Activated T-helper 1 cell treated with anti-CD3 and anti-CD28 coated beads, Interleukin-12 subunit alpha, Interleukin-12 subunit beta, Interleukin-2, Interleukin-4 antibody, amounts not matched to agents 30 ng/mL and 10 ng/mL and 1 ng/mL, durations not matched to agents 14 hours and 24 hours and 36 hours (primary cell): ENCODE results near the gene BOC. TPM values are rescaled to one million over a fixed set of nuclear protein-coding genes. Genes with fewer than 3 reads are reported as not detected.

Experiments
- DNase-seq: peaks from one replicate; pipeline ENCODE4 v3.0.0; 2021; ENCODE audit warnings: low spot score
- H3K27ac Mint-ChIP-seq: one replicate; pipeline ENCODE4 v1.8.0; 2021; ENCODE audit warnings: mild to moderate bottlenecking, mixed read lengths
- H3K27me3 Mint-ChIP-seq: one replicate; pipeline ENCODE4 v1.8.0; 2022; ENCODE audit warnings: mild to moderate bottlenecking, moderate library complexity, mixed read lengths; ENCODE audit not compliant: insufficient read depth
- H3K36me3 Mint-ChIP-seq: one replicate; pipeline ENCODE4 v1.8.0; 2021; ENCODE audit warnings: low read depth, mixed read lengths
- H3K4me1 Mint-ChIP-seq: one replicate; pipeline ENCODE4 v1.8.0; 2021; ENCODE audit warnings: low read depth, mixed read lengths
- H3K4me3 Mint-ChIP-seq: one replicate; pipeline ENCODE4 v1.8.0; 2021; ENCODE audit warnings: mild to moderate bottlenecking, moderate library complexity, mixed read lengths
- H3K9me3 Mint-ChIP-seq: one replicate; pipeline ENCODE4 v1.8.0; 2021; ENCODE audit warnings: mixed read lengths
- intact Hi-C: fragments of 100-400 bp; cut with micrococcal nuclease; formaldehyde crosslinking; loops from one replicate; pipeline ENCODE4 v1.15.1; 2024
- total RNA-seq: library from RNA; stranded (reverse); gene quantifications from 2 replicates; pipeline ENCODE4 v1.2.3, GENCODE V29; 2022

BOC gene
- total RNA-seq, 1 donor from 2014 or later = 2.1 TPM

DNA sequence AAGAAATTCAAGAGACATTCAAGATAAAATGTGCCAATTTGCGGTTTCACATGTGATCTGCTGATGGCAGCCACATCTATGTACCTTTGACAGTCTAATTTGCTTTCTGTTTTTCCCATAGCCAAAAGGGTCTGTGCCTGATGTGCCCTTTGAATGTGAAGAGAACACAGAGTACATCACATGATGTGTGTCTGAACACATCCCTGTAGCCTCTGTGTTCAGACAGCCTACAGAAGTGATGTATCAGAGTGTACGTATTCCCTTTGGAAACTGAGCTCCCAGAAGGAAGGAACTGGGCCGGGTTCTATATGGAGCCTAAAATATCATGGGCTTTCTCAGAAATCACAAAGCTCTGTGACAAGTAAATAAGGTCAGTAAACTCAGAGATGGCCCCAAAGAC lies 52.4 kb downstream of the BOC start:
- no peak overlapping the region for H3K27ac Mint-ChIP-seq
- H3K36me3 Mint-ChIP-seq = no peaks in the 10 kb centered on the region
- intact Hi-C loops = no loop called here
- H3K9me3 Mint-ChIP-seq = no peaks in the 10 kb centered on the region
- no peak overlapping the region for H3K4me3 Mint-ChIP-seq
- H3K4me1 Mint-ChIP-seq = no peaks in the 10 kb centered on the region
- DNase-seq = no peak
- H3K27me3 Mint-ChIP-seq = peaks cover 6% of the 10 kb centered on the region

GRCh38 chr3:113264283-113265131 lies 53.1 kb downstream of the BOC start:
- no peaks in the 10 kb centered on the region for H3K36me3 Mint-ChIP-seq
- DNase-seq = no peak
- no peak overlapping the region for H3K27ac Mint-ChIP-seq
- H3K4me1 Mint-ChIP-seq = no peaks in the 10 kb centered on the region
- H3K9me3 Mint-ChIP-seq = no peaks in the 10 kb centered on the region
- intact Hi-C loops = no loop called here
- H3K27me3 Mint-ChIP-seq = peaks cover 6% of the 10 kb centered on the region
- H3K4me3 Mint-ChIP-seq = no peak overlapping the region

GRCh38 chr3:113265231-113265630 lies 53.9 kb downstream of the BOC start:
- intact Hi-C loops = no loop called here
- Mint-ChIP-seq H3K36me3 (no peaks in the 10 kb centered on the region), H3K4me1 (no peaks in the 10 kb centered on the region), H3K27ac (no peak overlapping the region), H3K27me3 (peaks cover 2% of the 10 kb centered on the region), H3K4me3 (no peak overlapping the region), H3K9me3 (no peaks in the 10 kb centered on the region)
- DNase-seq = no peak

DNA sequence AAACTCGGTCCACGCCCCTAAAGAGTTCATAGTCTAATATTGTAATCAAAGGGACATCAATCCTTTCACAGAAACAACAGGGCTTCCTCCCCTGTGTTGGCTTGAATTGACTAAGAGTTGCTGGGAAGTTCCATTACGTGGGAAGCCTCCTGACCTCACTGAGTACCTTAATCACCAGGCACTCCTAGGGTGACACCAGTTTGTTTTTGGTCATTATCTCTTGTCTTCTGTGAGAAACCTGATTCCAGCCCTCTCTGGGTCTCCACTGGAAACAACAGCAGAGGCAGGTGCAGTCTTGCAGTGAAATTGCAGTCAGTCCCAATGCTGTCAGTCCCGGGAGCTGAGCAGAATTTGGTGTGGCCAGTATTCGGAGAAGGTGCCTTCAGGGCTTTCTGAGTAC lies 55.4 kb downstream of the BOC start:
- Mint-ChIP-seq H3K9me3 (no peaks in the 10 kb centered on the region), H3K4me1 (no peaks in the 10 kb centered on the region), H3K27ac (no peak overlapping the region), H3K4me3 (no peak overlapping the region), H3K36me3 (no peaks in the 10 kb centered on the region), H3K27me3 (no peaks in the 10 kb centered on the region)
- intact Hi-C loops = no loop called here
- no peak for DNase-seq

DNA sequence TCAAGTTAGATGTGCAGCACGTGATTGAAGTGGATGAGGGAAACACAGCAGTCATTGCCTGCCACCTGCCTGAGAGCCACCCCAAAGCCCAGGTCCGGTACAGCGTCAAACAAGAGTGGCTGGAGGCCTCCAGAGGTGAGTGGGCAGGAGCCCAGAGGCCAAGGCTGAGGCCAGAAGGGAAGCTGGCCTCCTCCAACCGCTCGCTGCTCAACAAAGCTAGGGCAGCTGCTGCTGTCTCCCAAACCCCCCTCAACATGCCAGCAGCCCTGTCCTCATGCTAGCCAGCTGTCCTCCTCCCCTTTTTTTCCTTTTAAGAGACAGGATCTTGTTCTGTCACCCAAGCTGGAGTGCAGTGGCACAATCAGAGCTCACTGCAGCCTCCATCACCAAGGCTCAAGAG lies 57.0 kb downstream of the BOC start:
- DNase-seq = no peak
- H3K27me3 Mint-ChIP-seq = no peaks in the 10 kb centered on the region

GRCh38 chr3:113268942-113269341 lies 57.6 kb downstream of the BOC start:
- H3K4me3 Mint-ChIP-seq = no peak overlapping the region
- DNase-seq = no peak
- no peak overlapping the region for H3K27ac Mint-ChIP-seq
- no peaks in the 10 kb centered on the region for H3K4me1 Mint-ChIP-seq
- intact Hi-C loops = no loop called here
- no peaks in the 10 kb centered on the region for H3K9me3 Mint-ChIP-seq
- no peaks in the 10 kb centered on the region for H3K36me3 Mint-ChIP-seq
- no peaks in the 10 kb centered on the region for H3K27me3 Mint-ChIP-seq

More for the DNA sequence above, 57.0 kb downstream of the BOC start:
- H3K4me3 Mint-ChIP-seq = no peak overlapping the region
- no peak overlapping the region for H3K27ac Mint-ChIP-seq
- H3K4me1 Mint-ChIP-seq = no peaks in the 10 kb centered on the region
- no peaks in the 10 kb centered on the region for H3K36me3 Mint-ChIP-seq
- intact Hi-C loops = no loop called here
- no peaks in the 10 kb centered on the region for H3K9me3 Mint-ChIP-seq

DNA sequence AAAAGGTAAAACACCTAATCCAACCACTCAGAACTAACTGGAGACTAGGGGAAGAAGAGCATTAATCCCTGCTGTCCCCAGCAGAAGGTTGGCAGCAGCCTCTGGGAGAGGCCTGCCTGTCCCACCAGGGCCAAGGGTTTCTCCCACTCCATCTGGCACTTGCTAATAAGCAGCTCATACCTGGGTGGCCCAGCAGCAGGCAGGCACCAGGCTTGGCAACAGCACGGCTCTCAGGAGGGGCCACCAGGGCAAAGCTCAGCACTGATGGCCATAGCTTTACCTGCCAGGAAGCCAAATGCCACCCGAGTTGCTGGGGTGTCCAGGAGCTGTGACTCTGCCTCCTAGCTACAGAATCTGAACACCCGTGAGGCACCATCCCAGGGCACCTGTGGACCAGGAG lies 58.3 kb downstream of the BOC start:
- intact Hi-C loops = no loop called here
- H3K27me3 Mint-ChIP-seq = no peaks in the 10 kb centered on the region
- H3K36me3 Mint-ChIP-seq = no peaks in the 10 kb centered on the region
- H3K9me3 Mint-ChIP-seq = no peaks in the 10 kb centered on the region
- no peak overlapping the region for H3K4me3 Mint-ChIP-seq
- no peaks in the 10 kb centered on the region for H3K4me1 Mint-ChIP-seq
- DNase-seq = no peak
- H3K27ac Mint-ChIP-seq = no peak overlapping the region

DNA sequence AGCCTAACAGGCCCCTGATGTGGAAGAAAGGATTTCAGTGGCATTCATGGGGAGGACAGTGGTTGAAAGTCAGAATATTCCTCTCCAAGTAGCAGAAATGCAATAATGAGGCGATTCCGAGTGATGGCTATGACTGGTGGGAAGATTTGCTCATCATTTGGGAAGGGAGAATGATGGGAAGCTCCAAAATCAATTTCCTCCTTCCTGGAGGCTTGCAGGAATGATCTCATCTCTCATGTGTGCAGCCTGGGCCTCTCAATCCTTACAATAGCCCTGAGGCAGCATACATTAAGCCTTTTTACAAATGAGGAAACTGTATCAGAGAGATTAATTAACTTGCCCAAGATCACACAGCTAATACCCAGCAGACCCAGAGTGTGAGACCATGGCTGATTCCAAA lies 58.7 kb downstream of the BOC start:
- Mint-ChIP-seq H3K9me3 (no peaks in the 10 kb centered on the region), H3K4me3 (no peak overlapping the region), H3K36me3 (no peaks in the 10 kb centered on the region), H3K27ac (no peak overlapping the region), H3K4me1 (no peaks in the 10 kb centered on the region), H3K27me3 (no peaks in the 10 kb centered on the region)
- DNase-seq = no peak
- intact Hi-C loops = no loop called here

DNA sequence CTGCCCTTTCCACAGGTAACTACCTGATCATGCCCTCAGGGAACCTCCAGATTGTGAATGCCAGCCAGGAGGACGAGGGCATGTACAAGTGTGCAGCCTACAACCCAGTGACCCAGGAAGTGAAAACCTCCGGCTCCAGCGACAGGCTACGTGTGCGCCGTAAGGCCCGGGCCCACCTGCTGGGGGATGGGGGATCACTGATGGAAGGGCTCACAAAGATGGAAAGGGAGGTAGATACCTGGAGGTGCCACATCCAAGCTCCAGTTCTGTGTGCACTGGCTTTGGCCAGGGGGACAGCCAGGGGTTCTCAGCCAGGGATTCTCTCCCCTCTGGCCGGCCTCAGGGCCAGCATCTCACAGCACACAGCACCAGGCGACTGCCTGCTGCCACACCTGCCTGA lies 59.4 kb downstream of the BOC start:
- intact Hi-C loops = no loop called here
- Mint-ChIP-seq H3K9me3 (no peaks in the 10 kb centered on the region), H3K27me3 (no peaks in the 10 kb centered on the region), H3K27ac (no peak overlapping the region), H3K36me3 (no peaks in the 10 kb centered on the region), H3K4me3 (no peak overlapping the region), H3K4me1 (peaks cover under 1% of the 10 kb centered on the region)
- no peak for DNase-seq

DNA sequence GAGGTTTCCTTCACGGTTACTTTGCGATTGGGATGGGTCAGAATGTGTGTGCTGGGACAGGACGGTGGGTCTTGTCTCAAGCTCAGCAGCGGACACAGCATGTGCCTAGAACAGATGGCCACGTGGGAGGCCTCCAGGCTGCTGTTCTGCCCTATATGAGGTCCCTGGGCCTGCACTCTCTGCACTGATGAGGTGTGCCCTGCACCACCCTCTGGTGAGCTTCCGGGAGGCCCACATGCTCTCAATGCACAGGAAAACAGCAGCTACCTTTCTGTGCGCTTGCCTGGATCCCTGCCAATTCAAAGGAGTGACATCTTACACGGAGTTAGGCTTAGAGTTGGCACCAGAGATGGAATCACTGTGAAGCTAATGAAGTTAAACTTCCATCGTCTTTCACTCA lies 59.8 kb downstream of the BOC start:
- Mint-ChIP-seq H3K4me3 (no peak overlapping the region), H3K36me3 (no peaks in the 10 kb centered on the region), H3K27me3 (no peaks in the 10 kb centered on the region), H3K27ac (no peak overlapping the region), H3K9me3 (no peaks in the 10 kb centered on the region), H3K4me1 (peaks cover 5% of the 10 kb centered on the region)
- intact Hi-C loops = no loop called here
- no peak for DNase-seq

DNA sequence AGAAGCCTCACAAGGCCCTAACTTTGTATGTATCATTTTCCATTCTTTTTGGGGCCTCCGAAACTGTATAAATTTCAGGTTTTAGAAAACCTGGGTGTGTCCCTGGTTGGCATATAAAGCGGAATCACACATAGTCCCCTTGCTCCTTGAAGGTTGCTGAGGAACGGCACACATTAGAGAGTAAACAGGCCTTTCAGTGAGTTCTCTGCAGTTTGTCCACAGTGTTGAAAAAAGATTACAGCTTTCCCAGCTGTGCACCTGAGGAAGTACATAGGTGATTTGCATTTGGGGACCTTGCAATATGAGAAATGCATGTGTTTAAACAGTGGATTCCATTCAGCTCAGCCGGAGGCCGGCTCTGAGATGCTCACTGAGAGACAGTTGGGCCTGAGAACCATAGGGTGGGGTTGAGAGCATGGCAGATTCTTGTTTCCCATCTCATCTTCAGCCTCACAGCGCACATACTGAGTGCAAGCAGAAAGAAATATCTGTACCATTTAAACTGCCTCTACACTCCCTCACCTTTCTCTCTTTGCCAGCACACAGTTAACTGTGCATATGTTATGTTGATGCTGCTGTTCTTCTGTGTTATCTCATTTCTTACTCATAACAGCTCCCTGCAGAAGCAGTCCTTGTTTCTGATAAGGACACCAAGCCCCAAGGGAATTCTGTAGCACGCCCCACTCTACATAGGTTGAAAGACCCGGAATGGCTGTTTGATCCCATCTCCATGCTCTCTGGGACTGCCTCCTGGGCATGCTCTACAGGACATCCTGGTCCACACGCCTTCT lies 60.4 kb downstream of the BOC start:
- H3K4me3 Mint-ChIP-seq = no peak overlapping the region
- intact Hi-C loops = no loop called here
- no peak for DNase-seq
- peaks cover 11% of the 10 kb centered on the region for H3K4me1 Mint-ChIP-seq
- H3K36me3 Mint-ChIP-seq = no peaks in the 10 kb centered on the region
- no peak overlapping the region for H3K27ac Mint-ChIP-seq
- H3K9me3 Mint-ChIP-seq = no peaks in the 10 kb centered on the region
- no peaks in the 10 kb centered on the region for H3K27me3 Mint-ChIP-seq

DNA sequence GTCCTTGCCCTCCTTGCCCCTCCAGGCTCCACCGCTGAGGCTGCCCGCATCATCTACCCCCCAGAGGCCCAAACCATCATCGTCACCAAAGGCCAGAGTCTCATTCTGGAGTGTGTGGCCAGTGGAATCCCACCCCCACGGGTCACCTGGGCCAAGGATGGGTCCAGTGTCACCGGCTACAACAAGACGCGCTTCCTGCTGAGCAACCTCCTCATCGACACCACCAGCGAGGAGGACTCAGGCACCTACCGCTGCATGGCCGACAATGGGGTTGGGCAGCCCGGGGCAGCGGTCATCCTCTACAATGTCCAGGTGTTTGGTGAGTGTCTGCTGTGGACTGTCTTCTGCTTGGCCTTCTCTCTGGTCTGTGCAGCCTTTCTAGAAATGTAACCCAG lies 61.0 kb downstream of the BOC start:
- DNase-seq = no peak
- Mint-ChIP-seq H3K4me1 (peaks cover 13% of the 10 kb centered on the region), H3K4me3 (no peak overlapping the region), H3K27ac (no peak overlapping the region), H3K9me3 (no peaks in the 10 kb centered on the region), H3K27me3 (no peaks in the 10 kb centered on the region), H3K36me3 (no peaks in the 10 kb centered on the region)
- intact Hi-C loops = no loop called here

GRCh38 chr3:113273011-113273410 lies 61.7 kb downstream of the BOC start:
- H3K4me1 Mint-ChIP-seq = peaks cover 13% of the 10 kb centered on the region
- no peak for DNase-seq
- no peaks in the 10 kb centered on the region for H3K9me3 Mint-ChIP-seq
- no peaks in the 10 kb centered on the region for H3K36me3 Mint-ChIP-seq
- H3K4me3 Mint-ChIP-seq = no peak overlapping the region
- intact Hi-C loops = no loop called here
- no peaks in the 10 kb centered on the region for H3K27me3 Mint-ChIP-seq
- no peak overlapping the region for H3K27ac Mint-ChIP-seq
